Prostate gland (tissue), 2 donors: Measurements from ENCODE around the gene CHEK1.

Experiments
- POLR2A ChIP-seq: fragments of 450-650 bp; IDR thresholded peaks from one replicate; pipeline ENCODE4 v1.6.1; 2016; ENCODE audit warnings: antibody characterized with exemption, mild to moderate bottlenecking
- POLR2AphosphoS5 ChIP-seq: sonication (generic); formaldehyde crosslinking; IDR thresholded peaks from one replicate; pipeline ENCODE4 v1.6.1; 2017; ENCODE audit warnings: antibody characterized with exemption
- TF ChIP-seq, protein P1 (sequence below), 4 experiments: fragments of 200-600 bp in 2 of 4; fragments of 450-650 bp in 2 of 4; sonication (generic) in 2 of 4; IDR thresholded peaks; 1 replicate in 3 of 4; 2 replicates in 1 of 4; pipeline ENCODE4 v1.5.1; 2016 to 2019; ENCODE audit warnings: antibody characterized with exemption in 4 of 4, mild to moderate bottlenecking in 2 of 4, moderate library complexity in 2 of 4

DNA sequence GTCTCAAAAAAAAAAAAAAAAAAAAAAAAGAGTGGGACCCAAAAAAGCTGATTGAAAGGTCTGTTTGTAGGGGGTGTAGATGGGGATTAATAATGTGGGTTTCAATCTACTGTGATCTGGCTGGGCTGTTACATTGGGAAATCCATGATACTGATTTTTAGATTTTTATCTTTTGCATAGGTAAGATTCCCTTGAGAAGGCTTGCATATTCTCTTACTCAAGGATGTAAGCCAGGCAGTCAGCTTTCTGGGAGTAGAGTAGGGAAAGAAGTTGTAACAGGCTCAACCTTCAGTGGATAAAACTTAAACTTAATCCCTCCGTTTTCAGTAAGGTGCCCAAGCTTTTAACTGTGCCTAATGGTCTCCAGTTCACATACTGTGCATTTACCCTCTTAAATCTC is 1.9 kb upstream of the CHEK1 start:
- TF ChIP-seq, protein P1, sequence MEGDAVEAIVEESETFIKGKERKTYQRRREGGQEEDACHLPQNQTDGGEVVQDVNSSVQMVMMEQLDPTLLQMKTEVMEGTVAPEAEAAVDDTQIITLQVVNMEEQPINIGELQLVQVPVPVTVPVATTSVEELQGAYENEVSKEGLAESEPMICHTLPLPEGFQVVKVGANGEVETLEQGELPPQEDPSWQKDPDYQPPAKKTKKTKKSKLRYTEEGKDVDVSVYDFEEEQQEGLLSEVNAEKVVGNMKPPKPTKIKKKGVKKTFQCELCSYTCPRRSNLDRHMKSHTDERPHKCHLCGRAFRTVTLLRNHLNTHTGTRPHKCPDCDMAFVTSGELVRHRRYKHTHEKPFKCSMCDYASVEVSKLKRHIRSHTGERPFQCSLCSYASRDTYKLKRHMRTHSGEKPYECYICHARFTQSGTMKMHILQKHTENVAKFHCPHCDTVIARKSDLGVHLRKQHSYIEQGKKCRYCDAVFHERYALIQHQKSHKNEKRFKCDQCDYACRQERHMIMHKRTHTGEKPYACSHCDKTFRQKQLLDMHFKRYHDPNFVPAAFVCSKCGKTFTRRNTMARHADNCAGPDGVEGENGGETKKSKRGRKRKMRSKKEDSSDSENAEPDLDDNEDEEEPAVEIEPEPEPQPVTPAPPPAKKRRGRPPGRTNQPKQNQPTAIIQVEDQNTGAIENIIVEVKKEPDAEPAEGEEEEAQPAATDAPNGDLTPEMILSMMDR (IDR thresholded peaks at IDR 0.05) = no peak
- TF ChIP-seq POLR2AphosphoS5 (no peak), POLR2A (no peak)
